Measurements from ENCODE around the gene BMAL1.
A peak's percentile ranks its signal among the peaks of the same experiment; 100 is the strongest.

BMAL1 gene

DNA sequence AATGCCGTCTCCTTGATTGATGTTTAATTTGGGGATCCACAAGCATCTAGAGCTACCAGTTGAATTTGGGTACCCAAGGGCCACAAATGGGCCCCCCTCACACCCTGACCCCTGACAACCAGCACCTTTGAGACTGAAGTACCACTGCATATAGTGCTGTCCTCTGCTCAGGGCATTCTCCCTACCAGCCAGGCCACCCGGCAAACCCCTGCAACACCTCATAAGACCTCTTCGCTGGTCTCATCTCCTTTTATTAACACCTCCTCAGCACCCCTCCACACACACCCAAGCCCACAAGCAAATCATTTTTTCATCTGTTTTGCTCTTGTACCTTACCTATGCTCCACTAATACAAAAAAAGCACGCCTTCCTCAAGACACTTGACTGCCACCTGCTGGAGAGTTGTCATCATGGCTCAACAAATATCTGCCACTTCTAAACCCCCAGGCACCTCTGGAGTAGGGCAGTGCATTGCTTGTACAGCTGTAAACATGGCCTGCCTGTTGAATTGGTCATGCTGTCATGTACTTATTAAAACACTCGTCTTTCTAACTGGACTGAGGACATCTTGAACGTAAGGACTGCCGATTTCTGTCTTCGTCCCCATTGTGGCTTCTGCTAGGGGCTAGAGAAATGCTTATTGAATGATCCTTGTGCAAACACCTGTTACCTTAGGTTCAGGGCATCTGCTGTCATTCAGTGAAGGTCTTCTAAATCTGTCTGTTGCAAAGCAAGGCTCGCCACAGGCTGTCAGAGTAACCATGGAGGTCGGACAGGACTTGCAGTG, 66.5 kb downstream of the BMAL1 start:
- H3K36me3 ChIP-seq (ENCODE audit: control insufficient read depth, insufficient read depth, low read length) = no peaks in the 10 kb centered on the region
- H3K79me2 ChIP-seq = peaks cover 12% of the 10 kb centered on the region
- TF ChIP-seq CTCF (IDR thresholded peaks at IDR 0.05) = peak; percentile 75
- no peak overlapping the region for H3K4me3 ChIP-seq (ENCODE audit: low read depth, low read length)
- no peaks in the 10 kb centered on the region for H3K9me3 ChIP-seq (ENCODE audit: control insufficient read depth, low read length)
- no peak overlapping the region for H3K27ac ChIP-seq
- H3K4me2 ChIP-seq (ENCODE audit: low read length) = no peak overlapping the region
- peaks cover 3% of the 10 kb centered on the region for H3K4me1 ChIP-seq
- no peak overlapping the region for H3K9ac ChIP-seq
- no peaks in the 10 kb centered on the region for H3K27me3 ChIP-seq (ENCODE audit: control insufficient read depth, insufficient read depth, low read length)
- no peak overlapping the region for H2AFZ ChIP-seq

DNA sequence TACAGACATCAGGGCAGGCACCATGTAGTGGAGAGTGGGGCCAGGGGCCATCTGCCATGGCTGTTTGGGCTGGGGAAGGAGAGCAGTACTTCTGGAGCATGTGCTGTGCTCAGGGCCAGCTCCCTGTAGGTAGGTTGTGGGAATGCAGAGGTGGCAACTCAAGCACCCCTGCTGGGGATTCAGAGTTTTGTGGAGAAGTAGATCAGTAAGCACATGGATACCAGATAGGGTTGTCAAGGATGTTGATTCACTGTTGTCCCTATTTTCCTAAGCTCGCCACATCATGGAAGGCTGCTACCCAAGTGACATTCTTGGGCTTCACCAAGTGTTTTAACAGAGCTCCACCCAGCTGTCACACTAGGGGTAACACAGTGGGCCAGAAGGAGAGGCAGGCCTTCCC, 67.2 kb downstream of the BMAL1 start:
- Histone ChIP-seq H3K79me2 (peaks cover 12% of the 10 kb centered on the region), H3K9me3 (ENCODE audit: control insufficient read depth, low read length) (no peaks in the 10 kb centered on the region), H3K27me3 (ENCODE audit: control insufficient read depth, insufficient read depth, low read length) (no peaks in the 10 kb centered on the region), H3K36me3 (ENCODE audit: control insufficient read depth, insufficient read depth, low read length) (no peaks in the 10 kb centered on the region), H3K4me3 (ENCODE audit: low read depth, low read length) (no peak overlapping the region), H3K4me1 (no peaks in the 10 kb centered on the region), H3K4me2 (ENCODE audit: low read length) (no peak overlapping the region), H3K27ac (no peak overlapping the region), H2AFZ (no peak overlapping the region), H3K9ac (no peak overlapping the region)
- no peak for TF ChIP-seq CTCF (IDR thresholded peaks at IDR 0.05)

- no peak overlapping the region for H3K4me2 ChIP-seq (ENCODE audit: low read length)
- H3K9ac ChIP-seq = no peak overlapping the region
- peaks cover 12% of the 10 kb centered on the region for H3K79me2 ChIP-seq
- no peak overlapping the region for H3K27ac ChIP-seq
- H3K27me3 ChIP-seq (ENCODE audit: control insufficient read depth, insufficient read depth, low read length) = no peaks in the 10 kb centered on the region
- no peak for TF ChIP-seq CTCF (IDR thresholded peaks at IDR 0.05)
- no peaks in the 10 kb centered on the region for H3K36me3 ChIP-seq (ENCODE audit: control insufficient read depth, insufficient read depth, low read length)
- H2AFZ ChIP-seq = no peak overlapping the region
- H3K9me3 ChIP-seq (ENCODE audit: control insufficient read depth, low read length) = no peaks in the 10 kb centered on the region
- no peak overlapping the region for H3K4me3 ChIP-seq (ENCODE audit: low read depth, low read length)
- no peaks in the 10 kb centered on the region for H3K4me1 ChIP-seq
Observed at GRCh38 chr11:13346470-13346869, 68.9 kb downstream of the BMAL1 start.

- H3K27ac ChIP-seq = no peak overlapping the region
- no peak for TF ChIP-seq CTCF (IDR thresholded peaks at IDR 0.05)
- no peaks in the 10 kb centered on the region for H3K9me3 ChIP-seq (ENCODE audit: control insufficient read depth, low read length)
- no peaks in the 10 kb centered on the region for H3K4me1 ChIP-seq
- H2AFZ ChIP-seq = no peak overlapping the region
- no peaks in the 10 kb centered on the region for H3K36me3 ChIP-seq (ENCODE audit: control insufficient read depth, insufficient read depth, low read length)
- no peak overlapping the region for H3K4me3 ChIP-seq (ENCODE audit: low read depth, low read length)
- no peaks in the 10 kb centered on the region for H3K27me3 ChIP-seq (ENCODE audit: control insufficient read depth, insufficient read depth, low read length)
- no peak overlapping the region for H3K9ac ChIP-seq
- H3K79me2 ChIP-seq = peaks cover 12% of the 10 kb centered on the region
- H3K4me2 ChIP-seq (ENCODE audit: low read length) = no peak overlapping the region
Observed at GRCh38 chr11:13347901-13348300, 70.3 kb downstream of the BMAL1 start.

DNA sequence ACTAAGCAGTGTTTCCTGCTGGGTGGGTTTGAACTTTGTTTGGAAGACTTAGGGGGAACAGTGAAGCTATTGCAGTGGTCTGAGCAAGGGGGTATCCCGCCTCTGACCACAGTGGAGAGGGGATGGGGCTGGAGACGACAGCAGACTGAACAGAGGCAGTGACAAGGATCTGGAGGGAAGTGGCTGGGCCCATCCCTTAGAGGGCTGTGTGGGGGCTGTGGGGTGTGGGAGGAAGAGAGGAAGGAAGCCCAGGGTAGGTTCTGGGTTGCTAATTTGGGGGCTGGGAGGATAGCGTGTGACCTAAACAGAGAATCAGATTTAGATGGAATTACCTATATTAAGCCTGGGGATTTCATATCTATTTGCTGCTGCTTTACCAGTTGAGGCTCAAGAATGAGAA, 70.7 kb downstream of the BMAL1 start:
- Histone ChIP-seq H3K36me3 (ENCODE audit: control insufficient read depth, insufficient read depth, low read length) (no peaks in the 10 kb centered on the region), H3K79me2 (peaks cover 12% of the 10 kb centered on the region), H3K27me3 (ENCODE audit: control insufficient read depth, insufficient read depth, low read length) (no peaks in the 10 kb centered on the region), H3K4me2 (ENCODE audit: low read length) (no peak overlapping the region), H3K27ac (no peak overlapping the region), H3K4me3 (ENCODE audit: low read depth, low read length) (no peak overlapping the region), H3K4me1 (no peaks in the 10 kb centered on the region), H3K9me3 (ENCODE audit: control insufficient read depth, low read length) (no peaks in the 10 kb centered on the region), H2AFZ (no peak overlapping the region), H3K9ac (no peak overlapping the region)
- no peak for TF ChIP-seq CTCF (IDR thresholded peaks at IDR 0.05)
